ENCODE measurements around the gene SFXN1.

SFXN1 gene

DNA sequence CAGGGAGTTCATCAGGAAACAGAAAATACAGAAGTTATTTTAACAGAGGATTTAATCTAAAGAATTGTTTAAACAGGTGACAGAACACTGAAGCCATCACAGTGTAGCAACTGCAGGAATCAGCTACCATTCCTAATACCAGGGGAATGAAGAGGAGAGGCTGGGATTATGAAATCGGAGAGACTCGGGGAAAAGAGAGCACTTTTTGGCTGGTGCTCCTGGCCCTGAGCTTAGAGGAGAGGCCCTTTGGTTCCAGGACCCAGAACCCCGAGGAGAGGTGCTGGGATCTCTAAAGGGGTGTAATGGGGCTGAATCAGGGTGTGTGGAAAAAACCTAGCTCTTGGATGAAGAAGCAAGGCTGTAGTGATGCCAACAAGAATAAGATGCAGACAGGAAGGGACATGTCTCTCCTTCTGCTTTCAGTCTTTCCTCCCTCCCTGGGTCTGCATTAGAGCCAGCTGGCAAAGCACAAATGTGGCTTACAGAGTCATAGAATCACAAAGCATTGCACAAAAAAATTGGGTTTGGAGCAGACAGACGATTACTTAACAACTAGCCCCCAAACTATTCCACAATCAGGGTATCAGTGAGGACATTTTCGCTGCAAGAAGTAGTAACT lies 11.6 kb upstream of the SFXN1 start:
- peak; percentile 59 for DNase-seq

- DNase-seq = no peak
Observed at GRCh38 chr5:175467983-175468690, 10.2 kb upstream of the SFXN1 start.

DNA sequence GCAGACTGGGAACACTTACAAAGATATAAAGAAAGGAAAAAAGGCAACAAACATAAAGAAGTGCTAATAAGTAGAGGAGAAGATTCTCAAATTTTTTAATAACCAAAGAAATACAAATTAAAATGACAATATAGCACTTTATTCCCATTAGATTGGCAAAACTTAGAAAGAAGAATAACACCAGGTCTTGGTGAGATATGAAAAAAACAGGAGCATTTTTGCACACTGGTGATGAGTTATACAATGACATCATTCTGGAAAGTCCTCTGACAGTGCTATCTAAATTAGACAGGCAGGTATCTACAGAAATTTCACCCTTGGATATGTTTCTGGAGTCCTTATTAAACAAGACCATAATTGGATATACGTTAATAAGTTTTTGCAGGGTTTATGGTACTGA lies 9.5 kb upstream of the SFXN1 start:
- DNase-seq = no peak

DNA sequence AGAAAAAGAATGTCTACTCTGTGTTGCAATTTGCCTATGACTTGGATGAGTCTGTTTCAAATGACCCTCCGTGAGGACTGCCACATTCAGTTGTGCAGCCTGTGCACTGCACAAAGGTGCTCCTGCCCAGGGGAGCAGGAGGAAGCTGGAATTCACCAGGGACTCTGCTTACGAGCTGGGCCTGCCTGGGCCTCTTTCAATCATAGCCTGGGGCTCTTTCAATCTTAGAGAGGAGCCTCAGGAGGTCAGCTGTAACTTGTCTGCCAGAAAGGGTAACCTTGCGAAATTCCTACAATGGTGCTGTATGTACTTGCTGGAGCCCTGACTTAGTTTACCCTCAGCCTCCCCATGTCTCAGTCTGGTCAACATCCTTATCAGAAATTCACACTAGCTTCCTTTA lies 8.4 kb upstream of the SFXN1 start:
- DNase-seq = no peak

GRCh38 chr5:175470781-175471180 lies 7.6 kb upstream of the SFXN1 start:
- DNase-seq = no peak

GRCh38 chr5:175471196-175471595 lies 7.2 kb upstream of the SFXN1 start:
- DNase-seq = no peak

DNA sequence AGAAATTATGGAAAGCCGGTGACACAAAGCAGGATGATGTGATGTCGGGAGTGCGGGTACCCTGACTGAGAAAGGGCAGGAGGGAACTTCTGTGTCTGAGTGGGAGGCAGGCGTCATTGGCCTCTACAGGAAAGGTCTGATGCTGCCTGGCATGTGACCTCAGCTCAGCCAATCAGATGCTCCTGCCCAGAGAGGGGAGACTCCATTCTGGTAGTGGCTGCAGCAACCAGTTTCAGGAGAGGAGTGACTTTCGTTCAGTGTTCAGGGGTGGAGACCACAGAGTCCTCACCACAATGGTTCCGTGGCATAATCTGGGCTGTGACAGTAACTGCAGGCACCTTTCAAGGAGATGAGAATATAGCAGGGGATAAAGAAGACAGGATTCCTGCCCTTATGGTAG lies 6.7 kb upstream of the SFXN1 start:
- no peak for DNase-seq

- no peak for DNase-seq
Observed at GRCh38 chr5:175472378-175472777, 6.0 kb upstream of the SFXN1 start.

DNA sequence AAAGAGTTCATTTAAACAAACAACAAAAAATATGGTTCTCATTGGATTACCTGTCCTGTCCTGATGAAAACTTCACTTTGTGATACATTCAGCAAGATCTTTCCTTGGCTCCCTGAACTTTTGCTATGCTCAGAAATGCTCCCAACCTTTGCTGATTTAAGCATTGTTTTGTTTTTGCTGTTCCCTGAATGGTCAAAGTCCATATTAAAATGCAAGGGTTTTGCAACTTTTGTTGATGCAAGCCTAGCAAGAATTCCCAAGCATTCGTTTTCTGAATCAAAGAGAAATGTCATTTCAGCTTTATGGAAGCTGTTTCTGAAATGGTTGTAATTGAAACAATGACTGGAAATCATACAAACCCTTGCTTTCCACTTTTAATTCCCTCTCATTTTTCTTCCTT lies 3.1 kb upstream of the SFXN1 start:
- no peak for DNase-seq

DNA sequence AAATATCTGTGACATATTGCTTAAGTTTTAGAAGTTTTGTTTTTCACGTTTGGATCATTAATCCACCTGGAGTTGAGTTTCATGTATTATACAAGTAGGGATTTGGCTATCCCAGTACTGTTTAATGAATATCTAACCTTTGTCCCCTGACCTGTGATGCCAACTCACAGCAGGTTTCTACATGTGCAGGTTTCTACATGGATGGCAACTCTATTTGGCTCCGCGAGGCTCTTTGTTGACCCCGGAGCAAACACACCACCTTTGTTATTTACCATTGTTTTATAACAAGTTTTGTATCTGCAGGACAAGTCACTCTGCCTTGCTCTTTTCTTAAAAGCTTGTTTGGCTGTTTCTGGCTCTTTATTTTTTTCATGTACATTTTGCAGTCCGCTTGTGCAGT lies 920 bp upstream of the SFXN1 start:
- DNase-seq = no peak

DNA sequence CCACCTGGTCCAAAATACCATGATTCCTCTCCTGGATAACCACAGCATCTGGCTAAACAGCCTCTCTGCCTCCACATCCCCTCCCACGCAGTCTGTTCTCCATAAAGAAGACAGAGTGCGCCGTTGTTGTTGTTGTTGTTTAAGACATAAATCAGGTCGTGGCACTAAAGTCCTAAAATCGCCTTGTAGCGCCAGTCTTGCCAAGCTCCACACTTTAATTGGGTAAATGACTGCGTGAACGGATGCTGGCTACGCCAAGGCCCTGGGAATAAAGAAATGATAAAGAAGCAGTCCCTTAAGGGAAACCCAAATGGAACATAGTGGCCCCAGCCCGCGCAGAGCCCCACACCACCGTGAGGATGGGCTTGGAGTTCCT lies 364 bp upstream of the SFXN1 start:
- no peak for DNase-seq

DNA sequence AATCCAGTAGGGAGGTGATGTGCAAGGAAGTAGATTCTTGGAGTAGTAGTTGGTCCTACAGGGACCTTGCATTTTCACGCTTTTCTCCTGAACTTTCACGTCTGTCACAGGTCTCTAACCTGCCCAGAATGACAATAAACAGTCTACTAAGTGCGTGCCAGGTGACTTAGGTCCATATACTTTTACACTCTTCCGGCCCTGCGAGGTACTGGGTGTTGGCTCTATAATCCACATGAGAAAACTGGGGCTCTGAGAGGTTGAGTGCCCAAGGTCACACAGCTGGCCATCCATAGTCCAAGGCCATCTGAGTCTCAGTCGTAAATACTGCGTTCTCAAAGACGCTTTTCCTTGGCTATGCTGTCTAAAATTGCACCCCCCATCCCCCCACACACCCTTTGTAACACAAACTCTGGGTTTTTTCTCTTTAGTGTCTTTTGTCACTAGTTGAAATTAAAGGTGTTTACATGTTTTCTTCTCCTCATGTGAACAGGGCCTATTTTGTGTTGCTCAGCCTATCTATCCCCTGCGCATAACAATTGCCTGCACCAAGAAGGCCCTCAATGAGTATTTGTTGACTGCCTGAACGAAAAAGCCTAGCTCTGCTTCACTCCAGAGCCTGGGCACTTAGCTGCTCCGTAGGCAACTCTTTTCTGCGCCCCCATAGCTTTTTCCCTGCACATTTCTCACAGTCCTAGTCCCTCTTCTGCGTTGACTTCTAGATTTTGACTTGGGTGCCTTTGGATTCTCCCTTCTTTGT lies 943 bp downstream of the SFXN1 start:
- no peak for DNase-seq

DNA sequence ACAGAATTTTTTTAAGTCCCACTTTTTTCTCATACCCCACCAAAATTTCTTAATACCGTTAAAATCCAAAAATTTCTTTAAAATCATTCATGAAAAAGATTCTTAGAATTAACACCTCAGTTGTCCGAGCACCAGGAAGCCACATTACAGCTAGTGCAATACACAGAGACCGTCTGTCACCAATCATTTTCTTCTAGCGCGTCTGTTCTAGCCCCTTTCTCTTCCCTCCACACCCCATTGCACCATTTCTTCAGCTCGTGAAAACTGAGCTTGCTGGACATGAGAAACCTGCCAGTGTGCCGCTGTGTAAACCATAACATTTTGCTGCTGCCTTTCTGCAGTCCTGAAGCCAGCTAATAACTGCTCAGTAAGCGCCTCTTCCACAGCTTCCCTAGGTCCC lies 5.0 kb downstream of the SFXN1 start:
- DNase-seq = no peak

GRCh38 chr5:175484322-175484721 lies 6.0 kb downstream of the SFXN1 start:
- DNase-seq = no peak

DNA sequence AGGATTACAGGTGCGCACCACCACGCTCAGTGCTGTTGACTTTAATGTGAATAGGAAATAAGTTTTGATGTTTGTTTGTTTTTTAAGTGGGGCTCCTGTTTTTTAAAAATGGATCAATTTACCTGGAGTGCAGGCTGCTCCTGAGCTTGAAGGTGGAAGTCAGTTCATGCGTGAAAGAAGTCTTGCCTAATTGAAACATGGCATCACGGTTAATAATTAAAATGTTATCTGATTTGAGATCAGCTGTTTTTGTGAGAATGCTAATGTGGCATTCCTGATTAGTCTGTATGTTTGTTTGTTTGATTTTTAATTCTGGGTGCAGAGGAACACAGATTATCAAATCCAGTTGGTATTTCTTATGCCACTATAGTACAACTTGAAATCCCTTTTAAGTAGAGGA lies 6.5 kb downstream of the SFXN1 start:
- DNase-seq = no peak

DNA sequence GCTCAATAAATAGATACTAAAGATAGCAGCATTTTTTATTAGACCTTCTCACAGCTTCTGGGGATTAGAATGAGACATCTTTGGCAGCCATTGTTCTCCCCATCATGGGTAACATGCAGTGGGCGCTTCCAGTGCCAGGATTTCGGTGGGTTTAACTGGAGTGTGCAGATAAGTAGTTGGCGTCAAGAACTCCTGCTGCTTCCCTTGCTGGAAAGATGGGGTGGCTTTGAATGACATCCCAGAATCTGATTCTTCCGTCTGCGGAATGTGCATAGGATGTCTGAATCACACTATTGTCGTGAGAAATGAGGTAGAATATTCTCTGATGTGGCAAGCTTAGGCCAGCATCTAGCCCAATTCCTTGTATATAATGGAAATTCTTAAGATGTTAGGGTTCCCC lies 7.3 kb downstream of the SFXN1 start:
- DNase-seq = no peak

DNA sequence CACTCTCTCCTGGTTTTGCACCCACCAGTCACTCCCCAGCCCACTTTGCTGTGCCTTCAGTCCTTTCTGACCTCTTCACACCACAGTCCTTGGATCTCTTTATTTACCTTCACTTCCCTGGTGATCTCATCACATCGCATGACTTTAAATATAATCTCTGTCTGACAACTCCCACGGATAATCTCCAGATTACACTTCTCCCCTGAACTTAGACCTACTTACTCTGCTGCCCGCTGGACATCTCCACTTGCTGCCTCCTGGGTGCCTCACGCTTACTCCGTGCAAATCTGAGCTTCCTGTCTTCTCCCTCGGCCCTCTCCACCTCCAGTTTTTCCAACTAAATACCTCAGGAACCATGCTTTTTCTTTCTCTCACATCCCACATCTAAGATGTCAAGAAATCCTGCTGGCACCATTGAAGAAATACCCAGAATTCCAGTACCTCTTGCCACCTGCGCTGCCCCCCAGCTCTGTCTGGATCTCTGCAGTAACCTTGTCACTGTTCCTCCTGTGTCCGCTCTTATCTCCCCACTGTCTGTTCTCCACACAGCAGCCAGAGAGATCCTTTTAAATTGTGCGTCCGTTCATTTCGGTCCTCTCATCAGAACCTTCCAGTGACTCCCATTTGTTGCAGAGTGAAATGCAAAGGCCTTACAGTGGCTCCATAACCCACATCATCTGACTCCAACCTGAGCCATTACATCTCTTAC lies 9.3 kb downstream of the SFXN1 start:
- DNase-seq = no peak

GRCh38 chr5:175489693-175490443 lies 11.5 kb downstream of the SFXN1 start:
- no peak for DNase-seq

DNA sequence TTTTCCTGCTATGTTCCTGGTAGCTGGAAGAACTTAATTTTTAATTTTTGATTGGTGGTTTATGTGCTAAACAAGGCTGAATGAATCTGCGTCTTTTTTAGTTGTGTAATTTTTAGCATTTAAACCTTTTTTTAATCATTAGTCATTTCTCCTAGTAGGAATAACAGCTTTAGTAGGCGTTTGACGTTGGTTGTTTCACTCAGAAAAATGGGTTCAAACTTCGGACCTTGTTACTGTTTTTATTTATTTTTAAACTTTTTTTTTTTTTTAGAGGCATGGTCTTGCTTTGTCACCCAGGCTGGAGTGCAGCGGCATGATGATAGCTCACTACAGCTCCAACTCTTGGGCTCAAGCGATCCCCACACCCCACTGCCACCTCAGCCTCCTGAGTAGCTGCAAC lies 12.9 kb downstream of the SFXN1 start:
- DNase-seq = no peak

DNA sequence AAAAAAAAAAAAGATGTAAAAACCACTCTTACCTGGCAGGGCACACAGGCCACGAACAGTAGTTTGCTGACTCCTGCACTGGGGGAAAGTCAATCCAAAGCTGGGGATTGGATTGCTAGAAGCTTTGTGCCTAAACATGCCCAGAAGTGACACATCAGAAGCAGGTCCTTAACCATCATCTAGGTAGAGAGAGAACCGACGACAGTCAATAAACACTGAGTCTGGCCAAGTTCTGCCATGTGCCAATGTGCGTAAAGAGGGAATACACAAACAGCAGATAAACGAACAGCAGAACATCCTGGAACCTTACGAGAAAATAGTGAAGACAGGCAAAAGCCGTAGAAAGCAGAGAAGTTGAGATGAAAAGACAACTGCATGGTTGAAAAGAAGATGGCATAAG lies 14.9 kb downstream of the SFXN1 start:
- DNase-seq = no peak

- no peak for DNase-seq
Observed at GRCh38 chr5:175493726-175494125, 15.4 kb downstream of the SFXN1 start.

DNA sequence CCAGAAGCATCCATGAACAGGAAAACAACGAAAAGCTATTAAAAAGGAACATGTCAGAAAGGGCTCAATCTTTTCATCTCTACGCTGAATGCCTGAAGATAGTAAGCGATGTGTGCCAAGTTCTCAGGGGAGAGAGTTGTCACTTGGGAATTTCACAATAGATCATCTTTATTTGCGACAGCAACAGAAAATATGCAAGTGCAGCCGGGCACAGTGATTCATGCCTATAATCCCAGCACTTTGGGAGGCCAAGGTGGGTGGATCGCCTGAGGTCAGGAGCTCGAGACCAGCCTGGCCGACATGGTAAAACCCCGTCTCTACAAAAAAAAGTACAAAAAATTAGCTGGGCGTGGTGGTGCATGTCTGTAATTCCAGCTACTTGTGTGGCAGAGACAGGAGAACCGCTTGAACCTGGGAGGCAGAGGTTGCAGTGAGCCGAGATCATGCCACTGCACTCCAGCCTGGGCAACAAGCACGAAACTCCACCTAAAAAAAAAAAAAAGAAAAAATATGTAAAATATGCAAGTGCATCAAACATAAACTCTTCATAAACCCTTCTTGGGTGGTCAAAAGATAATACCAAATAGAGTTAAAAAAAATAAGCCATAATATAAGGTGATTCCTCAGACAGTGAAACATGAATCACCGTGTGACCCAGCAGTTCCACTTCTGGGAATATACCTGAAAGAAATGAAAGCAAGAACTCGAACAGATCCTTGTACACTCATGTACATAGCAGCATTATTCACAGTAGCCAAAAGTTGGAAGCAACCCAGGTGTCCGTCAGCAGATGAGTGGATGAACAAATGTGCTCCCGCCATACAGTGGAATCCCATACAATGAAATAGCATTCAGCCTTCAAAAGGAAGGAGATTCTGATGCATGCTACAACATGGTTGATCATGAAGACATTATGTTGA lies 16.2 kb downstream of the SFXN1 start:
- DNase-seq = no peak
